PFSK-1 (cell line): Measurements from ENCODE around the gene MRAS.

Experiments used
- FOXP2 ChIP-seq: optimal IDR thresholded peaks from 2 replicates; pipeline ENCODE3; 2011; ENCODE audit warnings: borderline replicate concordance, control low read depth, inconsistent platforms; ENCODE audit not compliant: insufficient read depth; ENCODE audit errors: extremely low read length, extremely low read depth
- POLR2AphosphoS5 ChIP-seq: IDR thresholded peaks from 2 replicates; pipeline ENCODE4 v1.6.1; 2012; ENCODE audit warnings: low read depth, mild to moderate bottlenecking, control low read depth, low read length, moderate library complexity
- SIN3A ChIP-seq: IDR thresholded peaks from 2 replicates; pipeline ENCODE4 v1.6.1; 2012; ENCODE audit warnings: mild to moderate bottlenecking, low read length, moderate library complexity, borderline replicate concordance; ENCODE audit not compliant: insufficient read depth
- TAF1 ChIP-seq: IDR thresholded peaks from 2 replicates; pipeline ENCODE4 v1.6.1; 2012; ENCODE audit warnings: low read length, control low read depth, borderline replicate concordance; ENCODE audit not compliant: insufficient read depth
- TF ChIP-seq, protein P1 (sequence below), 2 experiments: IDR thresholded peaks; 2 replicates each; pipeline versions ENCODE4 v1.6.1 to v1.8.0; 2011 to 2012; ENCODE audit warnings: low read depth in 2 of 2, low read length in 2 of 2, control low read depth in 1 of 2, inconsistent platforms in 1 of 2, mild to moderate bottlenecking in 1 of 2, moderate library complexity in 1 of 2; ENCODE audit not compliant: insufficient read depth in 1 of 2

DNA sequence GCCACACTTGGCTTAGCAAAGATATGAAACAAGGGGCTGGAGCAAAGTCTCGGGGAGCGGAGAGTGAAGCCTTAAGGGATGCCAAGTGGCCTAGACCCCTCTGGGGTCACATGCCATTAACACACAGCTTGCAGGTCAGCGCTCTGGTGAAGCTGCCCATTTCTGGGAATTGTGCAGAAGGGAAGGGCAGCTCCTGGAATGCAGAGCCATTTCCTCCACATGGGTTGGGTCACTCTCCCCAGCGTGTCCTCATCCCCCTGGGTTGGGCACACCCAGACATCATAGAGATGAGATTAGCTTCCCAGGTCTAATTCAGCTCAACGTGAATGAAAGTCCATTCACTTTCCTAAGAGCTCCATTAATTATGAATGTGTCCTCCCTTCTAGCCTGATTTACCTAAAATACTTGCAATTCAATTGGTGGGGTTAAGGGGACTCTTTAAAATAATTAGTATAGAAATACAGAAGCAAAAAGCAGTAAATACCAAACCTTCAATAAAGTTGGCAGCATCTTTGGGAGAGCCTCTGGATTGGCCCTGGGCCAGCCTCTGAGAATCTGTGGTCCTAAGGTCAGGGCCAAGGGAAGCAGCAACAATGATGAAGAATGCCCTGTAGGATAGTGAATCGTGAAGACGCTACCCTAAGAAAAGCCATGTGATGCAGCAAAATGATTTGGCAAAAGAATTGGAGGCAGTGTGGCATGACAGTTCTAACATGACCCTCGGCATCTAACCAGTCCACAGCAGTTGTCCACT is 17.8 kb downstream of the MRAS start:
- TF ChIP-seq TAF1 (no peak), POLR2AphosphoS5 (no peak), SIN3A (no peak), FOXP2 (no peak)
- TF ChIP-seq, protein P1, sequence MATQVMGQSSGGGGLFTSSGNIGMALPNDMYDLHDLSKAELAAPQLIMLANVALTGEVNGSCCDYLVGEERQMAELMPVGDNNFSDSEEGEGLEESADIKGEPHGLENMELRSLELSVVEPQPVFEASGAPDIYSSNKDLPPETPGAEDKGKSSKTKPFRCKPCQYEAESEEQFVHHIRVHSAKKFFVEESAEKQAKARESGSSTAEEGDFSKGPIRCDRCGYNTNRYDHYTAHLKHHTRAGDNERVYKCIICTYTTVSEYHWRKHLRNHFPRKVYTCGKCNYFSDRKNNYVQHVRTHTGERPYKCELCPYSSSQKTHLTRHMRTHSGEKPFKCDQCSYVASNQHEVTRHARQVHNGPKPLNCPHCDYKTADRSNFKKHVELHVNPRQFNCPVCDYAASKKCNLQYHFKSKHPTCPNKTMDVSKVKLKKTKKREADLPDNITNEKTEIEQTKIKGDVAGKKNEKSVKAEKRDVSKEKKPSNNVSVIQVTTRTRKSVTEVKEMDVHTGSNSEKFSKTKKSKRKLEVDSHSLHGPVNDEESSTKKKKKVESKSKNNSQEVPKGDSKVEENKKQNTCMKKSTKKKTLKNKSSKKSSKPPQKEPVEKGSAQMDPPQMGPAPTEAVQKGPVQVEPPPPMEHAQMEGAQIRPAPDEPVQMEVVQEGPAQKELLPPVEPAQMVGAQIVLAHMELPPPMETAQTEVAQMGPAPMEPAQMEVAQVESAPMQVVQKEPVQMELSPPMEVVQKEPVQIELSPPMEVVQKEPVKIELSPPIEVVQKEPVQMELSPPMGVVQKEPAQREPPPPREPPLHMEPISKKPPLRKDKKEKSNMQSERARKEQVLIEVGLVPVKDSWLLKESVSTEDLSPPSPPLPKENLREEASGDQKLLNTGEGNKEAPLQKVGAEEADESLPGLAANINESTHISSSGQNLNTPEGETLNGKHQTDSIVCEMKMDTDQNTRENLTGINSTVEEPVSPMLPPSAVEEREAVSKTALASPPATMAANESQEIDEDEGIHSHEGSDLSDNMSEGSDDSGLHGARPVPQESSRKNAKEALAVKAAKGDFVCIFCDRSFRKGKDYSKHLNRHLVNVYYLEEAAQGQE (IDR thresholded peaks at IDR 0.05; ENCODE audit: insufficient read depth in 1 of 2, low read depth in 2 of 2, low read length in 2 of 2): no peak
